ENCODE measurements around the gene KIF6.

KIF6 gene

DNA sequence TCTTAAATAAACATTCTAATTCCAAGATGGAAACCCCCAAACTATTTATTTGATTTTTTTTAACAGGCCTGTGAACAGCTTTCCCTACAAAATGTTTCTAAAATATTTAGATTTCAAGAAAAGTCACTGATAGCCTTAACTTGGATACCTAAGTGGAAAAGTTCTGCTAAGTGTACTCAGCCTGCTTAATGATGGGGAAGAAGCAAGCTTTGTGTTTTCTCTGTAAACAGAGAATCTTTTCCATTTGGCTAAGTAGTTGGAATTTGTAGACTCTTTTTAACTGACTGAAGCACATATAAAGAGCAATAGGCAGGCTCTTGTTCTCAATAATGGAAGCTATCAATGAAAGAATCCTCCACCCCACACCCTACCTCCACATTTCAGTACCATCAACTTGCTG is 108.2 kb downstream of the KIF6 start:
- Histone ChIP-seq H3K9me3 (replicated peaks; ENCODE audit: insufficient read depth, low read length) (no peaks in the 10 kb centered on the region), H4K20me1 (ENCODE audit: insufficient read depth, low read length) (no peaks in the 10 kb centered on the region), H3K4me1 (ENCODE audit: low read length) (no peaks in the 10 kb centered on the region), H3F3A (ENCODE audit: insufficient read depth, low read length) (no peaks in the 10 kb centered on the region), H3K4me3 (ENCODE audit: low read length) (no peak overlapping the region), H3K9me2 (replicated peaks; ENCODE audit: insufficient read depth, low read length) (no peaks in the 10 kb centered on the region), H3K27me3 (replicated peaks; ENCODE audit: insufficient read depth, low read length) (no peaks in the 10 kb centered on the region), H3K9ac (ENCODE audit: low read length) (no peak overlapping the region), H3K79me2 (ENCODE audit: low read length) (no peaks in the 10 kb centered on the region), H2AFZ (ENCODE audit: low read length) (no peak overlapping the region), H3K4me2 (ENCODE audit: low read depth, low read length) (no peak overlapping the region), H3K27ac (ENCODE audit: low read length) (no peak overlapping the region), H3K36me3 (replicated peaks; ENCODE audit: insufficient read depth, low read length) (no peaks in the 10 kb centered on the region)
- no peak for DNase-seq
- no peak for TF ChIP-seq EZH2 (optimal IDR thresholded peaks at IDR 0.05; ENCODE audit: low read depth, low read length)

DNA sequence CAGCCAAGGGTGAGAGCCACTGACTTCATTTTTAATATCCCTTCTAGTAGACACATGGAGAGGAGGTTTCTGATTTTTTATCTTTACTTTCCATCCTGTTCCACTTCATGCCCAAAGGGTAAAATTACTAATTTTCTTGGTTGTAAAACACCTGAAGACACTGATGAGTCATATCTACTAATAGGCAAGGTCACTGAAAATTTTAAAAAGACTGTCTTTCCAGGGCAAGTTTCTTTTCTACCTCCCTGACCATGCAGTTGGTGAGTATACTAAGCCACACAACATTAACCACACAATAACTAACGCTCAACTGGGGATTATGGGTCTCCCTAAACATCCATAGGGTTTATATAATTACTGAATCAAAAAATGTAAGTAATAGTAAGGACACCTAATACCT is 109.6 kb downstream of the KIF6 start:
- Histone ChIP-seq H3K9me3 (replicated peaks; ENCODE audit: insufficient read depth, low read length) (no peaks in the 10 kb centered on the region; the same call in 1 of the 2 replicates), H2AFZ (ENCODE audit: low read length) (no peak overlapping the region), H4K20me1 (ENCODE audit: insufficient read depth, low read length) (no peaks in the 10 kb centered on the region), H3K9ac (ENCODE audit: low read length) (no peak overlapping the region), H3K4me2 (ENCODE audit: low read depth, low read length) (no peak overlapping the region), H3K9me2 (replicated peaks; ENCODE audit: insufficient read depth, low read length) (no peaks in the 10 kb centered on the region), H3K4me1 (ENCODE audit: low read length) (no peaks in the 10 kb centered on the region), H3K27ac (ENCODE audit: low read length) (no peak overlapping the region), H3K4me3 (ENCODE audit: low read length) (no peak overlapping the region), H3K36me3 (replicated peaks; ENCODE audit: insufficient read depth, low read length) (no peaks in the 10 kb centered on the region), H3K79me2 (ENCODE audit: low read length) (no peaks in the 10 kb centered on the region), H3K27me3 (replicated peaks; ENCODE audit: insufficient read depth, low read length) (no peaks in the 10 kb centered on the region), H3F3A (ENCODE audit: insufficient read depth, low read length) (no peaks in the 10 kb centered on the region)
- no peak for DNase-seq
- no peak for TF ChIP-seq EZH2 (optimal IDR thresholded peaks at IDR 0.05; ENCODE audit: low read depth, low read length)
- TF ChIP-seq EZH2phosphoT487 (IDR thresholded peaks at IDR 0.05; ENCODE audit: low read length), result no peak
- TF ChIP-seq, protein P1, sequence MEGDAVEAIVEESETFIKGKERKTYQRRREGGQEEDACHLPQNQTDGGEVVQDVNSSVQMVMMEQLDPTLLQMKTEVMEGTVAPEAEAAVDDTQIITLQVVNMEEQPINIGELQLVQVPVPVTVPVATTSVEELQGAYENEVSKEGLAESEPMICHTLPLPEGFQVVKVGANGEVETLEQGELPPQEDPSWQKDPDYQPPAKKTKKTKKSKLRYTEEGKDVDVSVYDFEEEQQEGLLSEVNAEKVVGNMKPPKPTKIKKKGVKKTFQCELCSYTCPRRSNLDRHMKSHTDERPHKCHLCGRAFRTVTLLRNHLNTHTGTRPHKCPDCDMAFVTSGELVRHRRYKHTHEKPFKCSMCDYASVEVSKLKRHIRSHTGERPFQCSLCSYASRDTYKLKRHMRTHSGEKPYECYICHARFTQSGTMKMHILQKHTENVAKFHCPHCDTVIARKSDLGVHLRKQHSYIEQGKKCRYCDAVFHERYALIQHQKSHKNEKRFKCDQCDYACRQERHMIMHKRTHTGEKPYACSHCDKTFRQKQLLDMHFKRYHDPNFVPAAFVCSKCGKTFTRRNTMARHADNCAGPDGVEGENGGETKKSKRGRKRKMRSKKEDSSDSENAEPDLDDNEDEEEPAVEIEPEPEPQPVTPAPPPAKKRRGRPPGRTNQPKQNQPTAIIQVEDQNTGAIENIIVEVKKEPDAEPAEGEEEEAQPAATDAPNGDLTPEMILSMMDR (IDR thresholded peaks at IDR 0.05; ENCODE audit: low read length), result no peak

DNA sequence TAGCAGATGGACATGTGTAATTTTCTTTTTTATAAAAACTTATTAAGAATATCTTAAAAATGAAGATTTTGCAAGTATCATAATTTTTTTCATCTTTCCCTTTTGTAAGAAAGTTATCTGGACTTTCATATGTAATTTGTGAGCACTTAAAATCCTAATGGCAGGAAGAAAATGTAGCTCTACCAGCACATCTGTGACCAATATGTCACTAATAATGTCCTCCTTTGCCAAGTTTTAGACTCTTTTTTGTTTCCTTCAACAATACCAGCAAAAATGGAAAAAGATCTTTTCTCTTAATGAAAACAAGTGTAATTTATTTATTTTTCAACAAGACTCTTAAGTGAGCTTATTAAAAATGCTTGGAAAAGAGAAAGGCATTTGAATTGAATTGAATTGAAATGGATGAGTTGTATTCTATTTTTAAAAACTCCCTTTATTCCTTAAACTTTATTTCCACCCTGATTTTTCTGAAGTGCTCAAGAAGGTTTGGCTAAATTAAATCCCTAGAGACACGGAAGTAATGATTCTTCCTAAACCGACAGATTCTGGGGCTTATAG is 110.7 kb downstream of the KIF6 start:
- TF ChIP-seq, protein P1 (IDR thresholded peaks at IDR 0.05; ENCODE audit: low read length), result no peak
- TF ChIP-seq EZH2phosphoT487 (IDR thresholded peaks at IDR 0.05; ENCODE audit: low read length) (no peak), EZH2 (optimal IDR thresholded peaks at IDR 0.05; ENCODE audit: low read depth, low read length) (no peak)
- no peaks in the 10 kb centered on the region for H3K79me2 ChIP-seq (ENCODE audit: low read length)
- H3K36me3 ChIP-seq (replicated peaks; ENCODE audit: insufficient read depth, low read length), result no peaks in the 10 kb centered on the region
- no peak overlapping the region for H3K27ac ChIP-seq (ENCODE audit: low read length)
- no peak overlapping the region for H2AFZ ChIP-seq (ENCODE audit: low read length)
- no peaks in the 10 kb centered on the region for H3K27me3 ChIP-seq (replicated peaks; ENCODE audit: insufficient read depth, low read length)
- no peaks in the 10 kb centered on the region; the same call in 1 of the 2 replicates for H3K9me3 ChIP-seq (replicated peaks; ENCODE audit: insufficient read depth, low read length)
- H3K4me2 ChIP-seq (ENCODE audit: low read depth, low read length), result no peak overlapping the region
- no peaks in the 10 kb centered on the region for H3K9me2 ChIP-seq (replicated peaks; ENCODE audit: insufficient read depth, low read length)
- DNase-seq, result no peak
- H3K4me3 ChIP-seq (ENCODE audit: low read length), result no peak overlapping the region
- H3K9ac ChIP-seq (ENCODE audit: low read length), result no peak overlapping the region
- H4K20me1 ChIP-seq (ENCODE audit: insufficient read depth, low read length), result no peaks in the 10 kb centered on the region
- no peaks in the 10 kb centered on the region for H3K4me1 ChIP-seq (ENCODE audit: low read length)
- no peaks in the 10 kb centered on the region for H3F3A ChIP-seq (ENCODE audit: insufficient read depth, low read length)

DNA sequence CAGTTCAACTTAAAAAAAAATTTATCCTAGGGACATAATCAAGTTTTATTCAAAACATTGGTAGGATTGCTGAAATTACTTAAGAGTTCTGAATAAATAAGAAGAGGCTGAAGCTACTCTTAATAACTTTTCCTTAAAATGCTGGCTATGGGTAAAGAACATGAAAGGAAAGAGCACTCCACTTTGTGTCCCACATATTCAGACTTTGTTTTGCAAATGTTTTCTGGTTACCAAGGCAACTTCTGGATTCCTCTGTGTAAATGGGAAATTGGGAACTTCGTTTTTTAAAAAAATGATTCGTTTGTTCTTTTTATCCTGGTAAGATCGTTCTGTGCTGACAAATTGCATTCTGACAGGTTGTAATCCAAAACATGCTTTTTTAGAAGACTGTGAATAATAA is 115.0 kb downstream of the KIF6 start:
- no peak overlapping the region for H3K9ac ChIP-seq (ENCODE audit: low read length)
- no peak overlapping the region for H3K27ac ChIP-seq (ENCODE audit: low read length)
- no peaks in the 10 kb centered on the region for H3K79me2 ChIP-seq (ENCODE audit: low read length)
- TF ChIP-seq, protein P1 (IDR thresholded peaks at IDR 0.05; ENCODE audit: low read length), result no peak
- no peak for TF ChIP-seq EZH2phosphoT487 (IDR thresholded peaks at IDR 0.05; ENCODE audit: low read length)
- H2AFZ ChIP-seq (ENCODE audit: low read length), result no peak overlapping the region
- no peaks in the 10 kb centered on the region for H3K9me2 ChIP-seq (replicated peaks; ENCODE audit: insufficient read depth, low read length)
- H3K9me3 ChIP-seq (replicated peaks; ENCODE audit: insufficient read depth, low read length), result no peaks in the 10 kb centered on the region; the same call in 1 of the 2 replicates
- H4K20me1 ChIP-seq (ENCODE audit: insufficient read depth, low read length), result no peaks in the 10 kb centered on the region
- H3K4me2 ChIP-seq (ENCODE audit: low read depth, low read length), result no peak overlapping the region
- H3F3A ChIP-seq (ENCODE audit: insufficient read depth, low read length), result no peaks in the 10 kb centered on the region
- no peak for DNase-seq
- no peak overlapping the region for H3K4me3 ChIP-seq (ENCODE audit: low read length)
- no peaks in the 10 kb centered on the region for H3K4me1 ChIP-seq (ENCODE audit: low read length)
- H3K27me3 ChIP-seq (replicated peaks; ENCODE audit: insufficient read depth, low read length), result no peaks in the 10 kb centered on the region
- H3K36me3 ChIP-seq (replicated peaks; ENCODE audit: insufficient read depth, low read length), result no peaks in the 10 kb centered on the region
